GM23338 (cell line): ENCODE measurements around the gene C11orf65. TPM values are rescaled to one million over a fixed set of nuclear protein-coding genes. Genes with fewer than 3 reads are reported as not detected.

ENCODE experiments used
- ATAC-seq: fragments of 200-7000 bp; cut with Tn5 transposase; 3 replicates; pipeline ENCODE4 v1.9.1; 2020
- DNase-seq: peaks from one replicate; pipeline ENCODE4 v3.0.0-alpha.2; 2015; ENCODE audit warnings: low spot score
- H2AFZ ChIP-seq: fragments of 200-600 bp; sonication (generic); 2 replicates; pipeline ENCODE4 v1.8.0; 2016; ENCODE audit warnings: antibody characterized with exemption, mild to moderate bottlenecking, moderate library complexity
- H3F3A ChIP-seq: fragments of 200-600 bp; sonication (generic); replicated peaks from 2 replicates; pipeline ENCODE4 v1.8.0; 2017; ENCODE audit warnings: antibody characterized with exemption, mixed run types, low read depth
- H3K27ac ChIP-seq: fragments of 200-600 bp; sonication (generic); 2 replicates; pipeline ENCODE4 v1.6.1; 2016; ENCODE audit warnings: low read depth
- H3K27me3 ChIP-seq: fragments of 200-600 bp; sonication (generic); 2 replicates; pipeline ENCODE4 v1.8.0; 2016; ENCODE audit warnings: mild to moderate bottlenecking, mixed run types, moderate library complexity; ENCODE audit not compliant: insufficient read depth
- H3K36me3 ChIP-seq: fragments of 200-600 bp; sonication (generic); 2 replicates; pipeline ENCODE4 v1.8.0; 2016; ENCODE audit warnings: mild to moderate bottlenecking; ENCODE audit not compliant: insufficient read depth
- H3K4me1 ChIP-seq: fragments of 200-600 bp; sonication (generic); 2 replicates; pipeline ENCODE4 v1.8.0; 2016; ENCODE audit warnings: mild to moderate bottlenecking, moderate library complexity; ENCODE audit not compliant: insufficient read depth
- H3K4me2 ChIP-seq: fragments of 200-600 bp; sonication (generic); 2 replicates; pipeline ENCODE4 v1.7.1; 2017; ENCODE audit warnings: mixed run types
- H3K4me3 ChIP-seq: fragments of 200-600 bp; sonication (generic); 2 replicates; pipeline ENCODE4 v1.6.1; 2016; ENCODE audit warnings: mixed run types
- H3K79me2 ChIP-seq: fragments of 200-600 bp; sonication (generic); replicated peaks from 2 replicates; pipeline ENCODE4 v1.8.0; 2017; ENCODE audit warnings: mild to moderate bottlenecking; ENCODE audit not compliant: insufficient read depth
- H3K9me2 ChIP-seq: fragments of 200-600 bp; sonication (generic); 2 replicates; pipeline ENCODE4 v1.8.0; 2017; ENCODE audit not compliant: insufficient read depth
- H4K20me1 ChIP-seq: fragments of 200-600 bp; sonication (generic); replicated peaks from 2 replicates; pipeline ENCODE4 v1.8.0; 2017; ENCODE audit warnings: mild to moderate bottlenecking; ENCODE audit not compliant: insufficient read depth
- H3K27ac Mint-ChIP-seq: 2 replicates; pipeline ENCODE4 v1.8.0; 2020; ENCODE audit warnings: inconsistent platforms, mild to moderate bottlenecking, moderate library complexity, mixed read lengths
- H3K27me3 Mint-ChIP-seq: 3 replicates; pipeline ENCODE4 v1.8.0; 2022; ENCODE audit warnings: low read depth, mild to moderate bottlenecking, moderate library complexity, mixed read lengths, inconsistent platforms; ENCODE audit not compliant: insufficient read depth, poor library complexity
- H3K36me3 Mint-ChIP-seq: 3 replicates; pipeline ENCODE4 v1.8.0; 2021; ENCODE audit warnings: low read depth, mild to moderate bottlenecking, inconsistent platforms, moderate library complexity, mixed read lengths
- H3K4me1 Mint-ChIP-seq: 3 replicates; pipeline ENCODE4 v1.8.0; 2020; ENCODE audit warnings: mild to moderate bottlenecking, inconsistent platforms, mixed read lengths
- H3K4me3 Mint-ChIP-seq: 3 replicates; pipeline ENCODE4 v1.8.0; 2021; ENCODE audit warnings: moderate library complexity, mild to moderate bottlenecking, inconsistent platforms, mixed read lengths
- H3K9me3 Mint-ChIP-seq: 3 replicates; pipeline ENCODE4 v1.8.0; 2020; ENCODE audit warnings: moderate library complexity, mild to moderate bottlenecking, inconsistent platforms, mixed read lengths
- CREB1 ChIP-seq: fragments of 250-450 bp; sonication (Bioruptor Pico); IDR thresholded peaks from 2 replicates; pipeline ENCODE4 v1.5.0; 2020; ENCODE audit warnings: low read depth, mild to moderate bottlenecking, moderate library complexity
- CTCF ChIP-seq, 2 experiments: fragments of 200-600 bp in 1 of 2; sonication (generic) in 1 of 2; conservative IDR thresholded peaks; 2 replicates each; pipeline versions ENCODE4 v1.5.1 to v1.6.1; 2016 to 2017; ENCODE audit warnings: antibody characterized with exemption in 2 of 2, low read depth in 2 of 2, mild to moderate bottlenecking in 2 of 2, moderate library complexity in 1 of 2
- EZH2 ChIP-seq: fragments of 200-600 bp; sonication (generic); IDR thresholded peaks from one replicate; pipeline ENCODE4 v1.8.0; 2017; ENCODE audit warnings: antibody characterized with exemption, mild to moderate bottlenecking, low read depth; ENCODE audit not compliant: unreplicated experiment
- EZH2phosphoT487 ChIP-seq: fragments of 200-600 bp; sonication (generic); IDR thresholded peaks from one replicate; pipeline ENCODE4 v1.8.1; 2018; ENCODE audit warnings: antibody characterized with exemption; ENCODE audit not compliant: unreplicated experiment
- JUNB ChIP-seq: IDR thresholded peaks from one replicate; pipeline ENCODE4 v1.6.1; 2016; ENCODE audit warnings: antibody characterized with exemption; ENCODE audit not compliant: unreplicated experiment
- NANOG ChIP-seq: IDR thresholded peaks from 2 replicates; pipeline ENCODE4 v1.6.1; 2016; ENCODE audit warnings: antibody characterized with exemption, borderline replicate concordance
- POLR2AphosphoS5 ChIP-seq: IDR thresholded peaks from 2 replicates; pipeline ENCODE4 v1.6.1; 2016; ENCODE audit warnings: antibody characterized with exemption, low read depth
- REST ChIP-seq: IDR thresholded peaks from one replicate; pipeline ENCODE4 v1.6.1; 2018; ENCODE audit warnings: antibody characterized with exemption; ENCODE audit not compliant: unreplicated experiment
- STAT1 ChIP-seq: IDR thresholded peaks from one replicate; pipeline ENCODE4 v1.6.1; 2016; ENCODE audit warnings: antibody characterized with exemption; ENCODE audit not compliant: unreplicated experiment
- ZNF114 ChIP-seq: fragments of 250-450 bp; sonication (Bioruptor Pico); IDR thresholded peaks from 2 replicates; pipeline ENCODE4 v1.5.0; 2020; ENCODE audit warnings: mild to moderate bottlenecking, moderate library complexity
- ZNF331 ChIP-seq: fragments of 250-450 bp; sonication (Bioruptor Pico); IDR thresholded peaks from 2 replicates; pipeline ENCODE4 v1.5.0; 2020; ENCODE audit warnings: low read depth, mild to moderate bottlenecking, moderate library complexity
- ZNF462 ChIP-seq: fragments of 250-450 bp; sonication (Bioruptor Pico); IDR thresholded peaks from 2 replicates; pipeline ENCODE4 v1.5.0; 2020; ENCODE audit warnings: mild to moderate bottlenecking, moderate library complexity
- polyA plus RNA-seq: library from polyadenylated mRNA; unstranded; fragments of >200 nt; fragmentation: Nextera tagmentation; extraction: Ambion mirVana; gene quantifications from 2 replicates; pipeline ENCODE4 v1.2.1, GENCODE V29; 2016
- total RNA-seq: library from RNA; depleted of rRNA; stranded (reverse); fragments of >200 nt; shearing (Covaris generic); gene quantifications from 2 replicates; pipeline ENCODE4 v1.2.3, GENCODE V29; 2014
- TF ChIP-seq, protein P1 (sequence below): IDR thresholded peaks from 2 replicates; pipeline ENCODE4 v1.6.1; 2016; ENCODE audit warnings: antibody characterized with exemption

Gene C11orf65
- total and polyA plus RNA-seq, 2 experiments from 2014 or later = 0.21 to 1.7 TPM

GRCh38 chr11:108368134-108368533 lies 99.2 kb downstream of the C11orf65 start:
- no peak for DNase-seq
- H3F3A ChIP-seq = no peaks in the 10 kb centered on the region
- no peak overlapping the region for H2AFZ ChIP-seq
- no peak overlapping the region for H3K4me2 ChIP-seq
- H3K27me3 ChIP-seq = no peaks in the 10 kb centered on the region
- H3K4me1 ChIP-seq = no peaks in the 10 kb centered on the region
- Mint-ChIP-seq H3K4me1 (no peaks in the 10 kb centered on the region), H3K27me3 (no peaks in the 10 kb centered on the region), H3K27ac (no peak overlapping the region), H3K36me3 (peaks cover 12% of the 10 kb centered on the region), H3K4me3 (no peak overlapping the region), H3K9me3 (peaks cover 7% of the 10 kb centered on the region)
- H4K20me1 ChIP-seq = no peaks in the 10 kb centered on the region; the same call in 1 of the 2 replicates
- no peak overlapping the region for H3K4me3 ChIP-seq
- no peak overlapping the region for H3K27ac ChIP-seq
- H3K79me2 ChIP-seq = no peaks in the 10 kb centered on the region
- TF ChIP-seq ZNF462 (CRISPR knock-in tag) (no peak), STAT1 (no peak), POLR2AphosphoS5 (no peak), ZNF331 (CRISPR knock-in tag) (no peak), REST (no peak), NANOG (no peak), EZH2 (no peak), ZNF114 (CRISPR knock-in tag) (no peak), EZH2phosphoT487 (no peak), JUNB (no peak), CTCF (conservative IDR thresholded peaks at IDR 0.05; ENCODE audit: low read depth in 2 of 2) (no peak), CREB1 (CRISPR knock-in tag) (no peak)
- TF ChIP-seq, protein P1, sequence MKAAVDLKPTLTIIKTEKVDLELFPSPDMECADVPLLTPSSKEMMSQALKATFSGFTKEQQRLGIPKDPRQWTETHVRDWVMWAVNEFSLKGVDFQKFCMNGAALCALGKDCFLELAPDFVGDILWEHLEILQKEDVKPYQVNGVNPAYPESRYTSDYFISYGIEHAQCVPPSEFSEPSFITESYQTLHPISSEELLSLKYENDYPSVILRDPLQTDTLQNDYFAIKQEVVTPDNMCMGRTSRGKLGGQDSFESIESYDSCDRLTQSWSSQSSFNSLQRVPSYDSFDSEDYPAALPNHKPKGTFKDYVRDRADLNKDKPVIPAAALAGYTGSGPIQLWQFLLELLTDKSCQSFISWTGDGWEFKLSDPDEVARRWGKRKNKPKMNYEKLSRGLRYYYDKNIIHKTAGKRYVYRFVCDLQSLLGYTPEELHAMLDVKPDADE = no peak
- no peaks in the 10 kb centered on the region for H3K36me3 ChIP-seq
- H3K9me2 ChIP-seq = no peaks in the 10 kb centered on the region
- no peak for ATAC-seq
